Astrocyte of the cerebellum (primary cell): ENCODE data around the gene CIB1.

Experiments used
- DNase-seq: peaks from one replicate; pipeline ENCODE4 v3.0.0-alpha.2; 2011; ENCODE audit warnings: low read depth
- H3K4me3 ChIP-seq: 2 replicates; pipeline ENCODE4 v1.5.1; 2011; ENCODE audit warnings: mild to moderate bottlenecking, low read depth, low read length, moderate library complexity
- CTCF ChIP-seq: IDR thresholded peaks from 2 replicates; pipeline ENCODE4 v1.5.1; 2012; ENCODE audit warnings: low read length, low read depth, moderate library complexity, mild to moderate bottlenecking; ENCODE audit errors: missing control alignments
- in situ Hi-C: cut with HindIII; loops from 2 replicates; pipeline ENCODE4 v1.10.0; 2017; ENCODE audit warnings: low sequenced_read_pairs

The CIB1 gene

GRCh38 chr15:90210593-90210992, 23.1 kb downstream of the CIB1 start:
- in situ Hi-C loops: no loop called here
- no peak for DNase-seq
- H3K4me3 ChIP-seq: no peak overlapping the region
- no peak for TF ChIP-seq CTCF

GRCh38 chr15:90209591-90209990, 24.1 kb downstream of the CIB1 start:
- in situ Hi-C loops: no loop called here
- no peak for TF ChIP-seq CTCF
- no peak for DNase-seq
- H3K4me3 ChIP-seq: no peak overlapping the region

GRCh38 chr15:90208356-90208755, 25.4 kb downstream of the CIB1 start:
- no peak for TF ChIP-seq CTCF
- in situ Hi-C loops: no loop called here
- no peak overlapping the region for H3K4me3 ChIP-seq
- no peak for DNase-seq

GRCh38 chr15:90207252-90207651, 26.5 kb downstream of the CIB1 start:
- no peak for DNase-seq
- in situ Hi-C loops: no loop called here
- TF ChIP-seq CTCF: no peak
- no peak overlapping the region for H3K4me3 ChIP-seq

- in situ Hi-C loops: no loop called here
- no peak for TF ChIP-seq CTCF
- DNase-seq: no peak
- H3K4me3 ChIP-seq: no peak overlapping the region
Measured at GRCh38 chr15:90205886-90206285, 27.9 kb downstream of the CIB1 start.

- no peak for DNase-seq
- in situ Hi-C loops: no loop called here
- no peak overlapping the region for H3K4me3 ChIP-seq
- no peak for TF ChIP-seq CTCF
Measured at GRCh38 chr15:90205050-90205848, 28.5 kb downstream of the CIB1 start.
